NCI-H128 (cell line): ENCODE results near the gene SMCO3.

Experiments
- DNase-seq: peaks from one replicate; lab custom pipeline; 2025; ENCODE audit not compliant: unreplicated experiment; lab: John Stamatoyannopoulos, UW

The SMCO3 gene

DNA sequence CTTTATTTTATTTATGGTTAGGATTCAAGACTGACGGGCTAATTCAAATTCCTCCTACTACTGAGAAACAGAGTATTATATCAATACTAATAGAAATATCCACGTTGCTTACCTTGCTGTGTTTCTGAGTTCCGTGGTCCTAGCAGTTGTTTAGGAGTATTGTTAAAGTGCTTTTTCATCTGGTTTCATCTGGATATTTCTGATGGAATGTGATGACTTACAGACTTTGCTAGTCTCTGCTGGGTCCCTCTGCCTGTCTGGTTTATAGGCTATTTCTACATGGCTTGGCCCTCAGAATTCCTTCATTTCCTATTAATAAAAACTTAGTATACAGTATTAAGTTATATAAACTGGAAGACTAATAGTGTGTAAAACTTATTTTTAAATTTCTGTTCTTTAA is at the start of gene SMCO3:
TSS of gene SMCO3 (minus strand) at position 169 of the 400 bp plus-strand sequence. CDS start 7,502 bp downstream, outside the sequence.
- DNase-seq = no peak

DNA sequence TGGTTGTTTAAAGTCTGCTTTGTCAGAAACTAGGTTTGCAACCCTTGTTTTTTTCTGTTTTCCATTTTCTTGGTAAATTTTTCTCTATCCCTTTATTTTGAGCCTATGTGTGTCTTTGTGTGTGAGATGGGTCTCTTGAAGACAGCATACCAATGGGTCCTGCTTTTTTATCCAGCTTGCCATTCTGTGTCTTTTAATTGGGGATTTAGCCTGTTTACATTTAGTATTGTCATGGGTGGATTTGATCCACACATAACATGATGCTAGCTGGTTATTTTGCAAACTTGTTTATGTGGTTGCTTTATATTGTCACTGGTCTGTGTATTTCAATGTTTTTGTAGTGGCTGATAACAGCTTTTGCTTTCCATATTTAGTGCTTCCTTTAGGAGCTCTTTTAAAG is 46.5 kb upstream of the SMCO3 start:
- DNase-seq = no peak

DNA sequence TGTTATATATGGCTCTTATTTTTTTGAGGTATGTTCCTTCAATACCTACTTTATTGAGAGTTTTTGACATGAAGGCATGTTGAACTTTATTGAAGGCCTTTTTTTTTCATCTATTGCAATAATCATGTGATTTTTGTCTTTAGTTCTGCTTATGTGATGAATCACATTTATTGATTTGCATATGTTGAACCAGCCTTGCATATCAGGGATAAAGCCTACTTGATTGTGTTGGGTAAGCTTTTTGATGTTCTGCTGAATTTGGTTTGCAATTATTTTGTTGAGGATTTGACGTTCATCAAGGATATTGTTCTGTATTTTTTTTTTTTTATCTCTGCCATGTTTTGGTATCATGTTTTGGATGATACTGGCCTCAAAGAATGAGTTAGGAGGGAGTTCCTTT is 44.5 kb upstream of the SMCO3 start:
- no peak for DNase-seq

DNA sequence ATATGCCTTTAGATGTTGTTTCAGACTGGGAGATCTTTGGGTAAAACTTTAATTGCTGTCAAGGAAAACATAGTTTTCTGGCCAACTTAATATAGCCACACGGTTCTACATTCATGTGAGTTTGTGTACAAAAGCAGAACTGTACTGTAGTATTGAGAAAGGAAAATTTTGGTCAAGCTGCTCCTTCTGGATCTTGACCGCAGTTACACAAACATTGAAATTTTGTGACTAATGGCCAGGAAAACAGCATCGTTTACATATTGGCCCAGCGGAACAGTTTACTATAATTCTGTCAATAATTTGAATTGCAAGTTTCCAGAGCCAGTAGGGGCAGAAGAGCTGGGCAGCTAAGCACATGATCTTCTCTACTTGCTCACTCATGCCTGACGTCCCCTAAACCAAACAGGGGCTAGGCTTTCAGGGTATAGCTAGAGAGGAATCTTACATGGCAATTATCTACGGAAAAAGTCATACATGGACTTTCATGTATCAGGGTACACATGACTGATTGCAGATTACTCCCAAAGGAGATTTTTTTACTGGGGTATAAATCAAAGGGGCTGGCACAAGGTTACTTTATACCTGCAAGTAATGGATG is 40.7 kb upstream of the SMCO3 start:
- DNase-seq = no peak

DNA sequence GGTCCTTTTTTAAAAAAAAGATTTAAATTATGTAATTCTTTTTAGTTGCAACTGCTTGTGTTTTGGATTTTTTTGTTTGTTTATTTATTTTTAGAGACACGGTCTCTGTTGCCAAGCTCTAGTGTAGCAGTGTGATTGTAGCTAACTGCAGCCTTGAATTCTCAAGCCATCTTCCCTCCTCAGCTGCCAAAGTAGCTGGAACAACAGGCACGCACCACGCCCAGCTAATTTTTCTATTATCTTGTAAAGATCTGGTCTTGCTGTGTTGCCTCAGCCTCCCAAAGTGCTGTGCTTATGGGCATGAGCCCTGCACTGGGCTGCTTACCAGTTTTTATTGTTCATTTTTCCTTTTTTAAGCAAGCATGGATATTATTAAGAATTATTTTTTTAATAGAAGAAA is 40.0 kb upstream of the SMCO3 start:
- no peak for DNase-seq

DNA sequence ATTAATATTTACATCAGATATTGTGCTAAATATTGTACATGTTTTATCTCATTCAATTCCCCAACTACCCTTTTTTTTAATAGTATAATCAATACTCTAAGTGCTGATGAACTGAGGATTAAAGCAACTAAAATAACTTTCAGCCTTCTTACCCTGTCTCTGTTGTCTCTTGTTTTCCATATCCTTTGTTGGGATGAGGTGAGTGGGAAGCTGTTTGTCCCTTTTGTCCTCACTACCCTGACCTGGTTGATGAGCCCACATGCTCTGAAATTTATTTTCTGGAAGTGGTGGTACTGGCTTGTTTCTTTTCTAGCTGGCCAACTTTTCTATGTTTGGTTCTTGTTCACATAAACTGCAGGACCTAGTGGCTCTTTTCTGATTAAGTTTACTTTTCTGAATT is 38.9 kb upstream of the SMCO3 start:
- DNase-seq = no peak

DNA sequence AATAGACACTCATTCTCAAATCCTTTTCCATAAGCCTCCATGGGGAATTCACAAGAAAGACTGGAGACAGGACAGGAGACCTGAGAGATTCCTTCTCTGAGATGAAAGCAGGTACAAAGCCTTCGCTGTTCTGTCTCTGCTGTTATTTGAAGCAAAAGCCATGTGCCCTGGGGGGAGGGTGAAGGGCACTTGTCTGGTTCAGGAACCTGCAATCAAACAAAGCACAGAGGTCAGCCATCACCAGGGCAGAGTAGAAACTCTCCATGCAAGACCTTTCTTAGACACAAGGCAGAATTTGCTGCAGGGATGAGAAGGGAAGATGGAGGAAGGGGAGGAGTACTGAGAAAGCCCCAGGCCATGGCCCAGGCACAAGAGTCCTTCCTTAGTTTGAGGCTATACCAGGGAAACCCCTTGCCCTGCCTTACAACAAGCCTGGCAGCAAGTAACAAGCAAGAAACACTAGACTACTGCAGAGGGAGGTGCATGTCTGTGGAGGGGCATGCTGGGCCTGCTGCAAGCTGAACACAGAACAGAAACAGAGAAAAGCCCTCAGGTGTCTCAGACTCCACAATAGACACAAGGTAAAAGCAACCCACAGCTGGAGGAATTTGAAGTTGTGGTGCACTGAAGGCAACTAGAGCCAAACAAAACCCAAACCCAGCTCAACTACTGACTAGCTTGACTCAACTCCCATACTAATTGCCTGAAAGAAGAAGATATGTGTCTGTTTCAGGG is 37.1 kb upstream of the SMCO3 start:
- no peak for DNase-seq

DNA sequence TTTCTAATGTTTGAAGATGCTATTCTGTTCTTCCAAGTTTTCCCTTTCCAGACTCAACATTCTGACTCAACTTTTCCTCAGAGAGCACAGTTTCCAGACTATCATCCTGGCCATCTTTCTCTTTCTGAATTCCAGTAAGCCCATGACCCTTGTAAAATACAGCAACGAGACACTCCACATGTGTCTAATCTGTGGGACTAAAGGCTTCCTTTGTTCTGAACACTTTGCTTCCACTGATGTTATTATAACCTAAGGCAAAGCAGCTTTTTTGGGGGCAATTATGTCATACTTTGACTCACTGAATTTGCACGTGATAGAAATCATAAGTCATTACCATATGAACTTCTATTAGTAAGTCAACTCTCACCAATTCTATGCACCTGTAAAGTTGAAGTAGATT is 35.7 kb upstream of the SMCO3 start:
- DNase-seq = no peak

DNA sequence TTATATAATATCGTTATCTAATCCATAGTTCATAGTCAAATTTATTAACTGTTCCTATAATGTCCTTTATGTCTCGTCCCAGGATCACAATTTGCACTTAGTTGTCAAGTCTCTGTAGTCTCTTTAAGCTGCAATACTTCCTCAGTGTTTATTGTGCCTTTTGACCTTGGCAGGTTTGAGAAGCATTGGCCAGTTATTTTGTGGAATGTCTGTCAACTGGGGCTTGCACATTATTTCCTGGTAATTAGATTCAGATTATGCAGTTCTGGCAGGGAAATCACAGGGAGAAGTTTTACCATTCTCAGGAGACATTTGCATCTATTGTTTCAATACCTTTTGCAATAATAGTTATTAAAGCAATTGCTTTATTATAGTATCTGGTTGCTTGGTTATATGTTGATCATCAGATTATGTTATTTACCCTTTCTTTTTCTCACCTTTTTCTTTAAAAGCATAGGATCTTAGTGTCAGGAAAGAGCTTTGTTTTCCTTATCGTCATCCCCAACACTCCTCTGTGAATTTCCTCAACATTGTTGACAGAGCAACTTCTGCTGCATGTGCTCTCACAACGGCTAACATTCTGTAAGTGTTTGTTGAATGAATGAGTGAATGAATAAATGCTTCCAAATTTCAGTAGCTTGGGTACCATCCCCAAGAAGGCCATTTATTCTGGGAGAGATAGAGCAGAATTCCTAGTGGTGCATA is 33.0 kb upstream of the SMCO3 start:
- no peak for DNase-seq

DNA sequence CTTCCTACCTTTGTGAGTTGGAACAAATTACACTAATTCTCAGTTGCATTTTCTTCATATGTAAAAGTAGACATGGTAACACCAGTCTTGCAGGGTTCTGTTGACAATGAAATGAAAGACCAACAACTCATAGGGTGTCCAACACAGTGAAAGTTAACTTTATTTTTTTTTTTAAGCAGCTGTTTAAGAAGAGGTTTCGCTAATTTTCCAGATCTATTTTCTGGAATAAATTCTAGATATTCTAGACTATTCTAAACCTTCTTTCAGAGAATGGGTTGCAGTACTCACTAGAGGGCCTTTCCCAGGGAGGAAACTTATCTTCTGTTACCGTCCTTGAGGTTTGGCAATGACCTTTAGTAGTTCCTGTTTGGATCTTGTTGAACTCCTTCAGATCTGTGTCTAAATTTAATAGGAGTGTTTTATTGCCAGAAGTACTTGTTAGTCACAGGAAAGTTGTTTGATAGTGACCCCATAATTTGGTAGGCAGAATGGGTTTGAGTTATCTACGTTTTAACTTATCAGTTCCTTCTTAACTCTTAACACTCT is 32.1 kb upstream of the SMCO3 start:
- DNase-seq = no peak

DNA sequence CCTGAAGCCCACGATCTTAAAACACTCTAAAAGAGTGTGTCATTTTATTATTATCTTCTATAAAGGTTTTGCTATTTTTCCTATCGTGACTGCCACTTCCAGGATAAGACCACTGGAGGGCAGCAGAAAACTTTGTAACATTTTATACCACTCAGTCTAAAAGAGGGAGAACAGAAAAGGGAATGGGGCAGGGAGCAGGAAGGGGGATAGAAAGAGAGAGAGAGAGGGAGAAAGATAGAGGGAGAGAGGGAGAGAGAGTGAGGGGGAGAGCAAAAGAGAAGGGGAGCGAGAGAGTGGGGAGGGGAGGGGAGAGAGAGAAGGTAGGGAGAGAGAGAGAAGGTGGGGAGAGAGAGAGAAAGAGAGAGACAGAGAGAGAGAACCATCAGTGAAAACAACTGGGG is 31.4 kb upstream of the SMCO3 start:
- no peak for DNase-seq

DNA sequence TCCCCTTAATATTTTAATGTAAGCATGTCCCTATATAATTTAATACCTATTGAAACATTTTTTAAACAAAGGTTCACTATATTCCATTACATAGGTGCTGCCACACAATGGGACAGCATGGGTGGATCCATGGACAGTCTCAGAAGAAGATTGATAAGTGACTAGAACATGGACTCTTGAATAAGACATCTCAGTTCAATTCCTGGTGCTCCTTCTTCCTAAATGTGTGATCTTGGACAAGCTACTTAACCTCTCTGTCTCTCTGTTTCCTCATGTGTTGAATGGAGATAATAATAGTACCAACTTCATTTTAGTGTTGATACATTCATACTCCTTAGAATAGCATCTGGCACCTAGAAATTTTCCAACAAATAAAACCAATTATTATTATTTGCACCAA is 30.4 kb upstream of the SMCO3 start:
- DNase-seq = no peak

DNA sequence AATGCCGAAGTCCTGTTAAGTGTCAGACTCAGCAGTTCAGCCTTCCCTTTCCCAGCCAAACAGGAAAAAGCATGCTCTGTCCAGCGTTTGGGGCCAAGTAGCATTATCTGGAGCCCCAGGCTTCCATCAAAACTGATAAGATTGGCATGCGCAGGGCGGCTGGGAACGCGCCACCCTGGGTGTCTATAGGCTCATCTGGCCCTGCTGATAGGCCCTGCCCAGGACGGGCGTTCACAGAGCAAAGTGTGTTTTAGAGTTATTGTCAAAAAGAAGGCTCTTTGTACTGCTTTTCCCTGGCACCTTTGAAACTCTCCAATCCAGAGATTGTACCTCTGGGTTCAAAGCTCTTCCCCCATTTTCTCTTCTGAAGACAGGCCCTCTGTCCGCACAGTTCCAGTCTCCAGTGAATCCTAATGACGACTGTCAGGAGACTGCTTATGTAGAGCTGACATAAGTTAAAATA is 29.5 kb upstream of the SMCO3 start, which contains the start of gene ART4:
TSS of gene ART4 (minus strand) at position 102 of the 463 bp plus-strand sequence. CDS start 413 bp downstream, outside the sequence.
- no peak for DNase-seq

DNA sequence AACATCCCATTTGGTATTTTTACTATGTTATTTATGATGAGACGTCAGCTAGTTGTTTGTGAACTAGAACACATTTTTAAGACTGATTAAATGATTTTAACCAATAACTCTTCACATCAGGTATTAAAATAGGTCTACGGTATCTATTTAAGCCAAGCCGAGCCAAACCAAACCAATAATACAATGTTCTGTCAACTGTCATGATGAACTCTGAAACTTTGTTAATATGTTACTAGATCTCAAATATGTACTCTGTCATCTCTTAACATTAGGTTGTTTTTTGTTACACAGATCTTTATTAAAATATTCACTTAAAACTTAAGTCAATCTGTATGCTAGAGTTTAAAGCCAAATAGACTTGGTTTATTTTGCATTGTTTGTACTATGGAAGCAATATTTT is 28.3 kb upstream of the SMCO3 start:
- DNase-seq = no peak

DNA sequence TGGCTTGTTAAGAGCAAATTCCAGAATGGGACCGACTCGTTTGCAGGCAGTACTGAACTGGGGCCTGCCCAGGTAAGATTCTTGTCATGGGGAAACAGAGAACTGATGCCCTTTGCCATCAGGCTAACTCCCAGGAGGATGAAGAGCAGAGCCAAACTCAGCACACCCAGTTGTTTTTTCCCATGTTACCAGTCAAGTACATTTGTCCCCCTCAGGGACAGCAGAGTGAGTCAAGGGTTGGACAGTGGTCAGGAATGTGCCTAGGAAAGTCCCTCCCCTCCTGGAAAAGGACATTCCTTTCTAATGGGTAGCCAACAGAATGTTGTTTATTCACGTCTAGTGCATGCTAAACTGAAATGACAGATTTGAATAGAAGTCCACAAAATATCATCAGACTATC is 27.8 kb upstream of the SMCO3 start:
- DNase-seq = no peak

DNA sequence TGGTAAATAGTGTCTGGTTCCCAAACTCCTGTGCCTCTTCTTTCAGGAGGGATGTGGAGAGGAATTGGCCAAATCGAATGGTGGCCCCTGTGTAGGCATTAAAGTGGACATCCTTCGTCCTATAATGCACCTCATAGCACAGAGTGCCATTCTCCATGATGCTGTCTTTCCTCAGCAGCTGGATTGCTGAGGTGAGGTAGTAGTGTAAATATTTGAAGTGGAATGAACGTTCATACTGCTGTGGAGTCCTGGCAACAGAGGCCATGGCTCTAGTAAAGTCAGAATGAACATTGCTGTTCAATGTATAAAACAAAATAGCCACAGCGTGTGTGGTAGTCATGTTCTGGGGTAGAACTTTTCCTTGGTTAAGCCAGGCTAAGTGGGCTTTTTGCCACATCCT is 26.6 kb upstream of the SMCO3 start:
- no peak for DNase-seq

DNA sequence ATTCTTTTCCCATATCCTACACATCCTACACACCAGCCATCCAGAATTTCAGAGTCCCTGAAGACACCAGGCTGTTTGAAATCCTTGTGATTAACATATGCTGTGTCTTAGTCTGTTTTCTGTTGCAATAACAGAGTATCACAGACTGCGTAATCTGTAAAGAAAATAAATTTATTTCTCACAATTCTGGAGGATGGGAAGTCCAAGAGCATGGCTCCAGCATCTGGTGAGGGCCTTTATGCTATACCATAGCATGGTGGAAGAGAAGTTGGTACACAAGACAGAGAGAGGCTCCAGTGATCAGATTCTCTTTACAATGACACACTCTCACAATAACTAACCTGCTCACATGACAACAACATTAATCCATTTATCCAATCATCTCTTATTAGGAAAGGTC is 25.3 kb upstream of the SMCO3 start:
- no peak for DNase-seq

DNA sequence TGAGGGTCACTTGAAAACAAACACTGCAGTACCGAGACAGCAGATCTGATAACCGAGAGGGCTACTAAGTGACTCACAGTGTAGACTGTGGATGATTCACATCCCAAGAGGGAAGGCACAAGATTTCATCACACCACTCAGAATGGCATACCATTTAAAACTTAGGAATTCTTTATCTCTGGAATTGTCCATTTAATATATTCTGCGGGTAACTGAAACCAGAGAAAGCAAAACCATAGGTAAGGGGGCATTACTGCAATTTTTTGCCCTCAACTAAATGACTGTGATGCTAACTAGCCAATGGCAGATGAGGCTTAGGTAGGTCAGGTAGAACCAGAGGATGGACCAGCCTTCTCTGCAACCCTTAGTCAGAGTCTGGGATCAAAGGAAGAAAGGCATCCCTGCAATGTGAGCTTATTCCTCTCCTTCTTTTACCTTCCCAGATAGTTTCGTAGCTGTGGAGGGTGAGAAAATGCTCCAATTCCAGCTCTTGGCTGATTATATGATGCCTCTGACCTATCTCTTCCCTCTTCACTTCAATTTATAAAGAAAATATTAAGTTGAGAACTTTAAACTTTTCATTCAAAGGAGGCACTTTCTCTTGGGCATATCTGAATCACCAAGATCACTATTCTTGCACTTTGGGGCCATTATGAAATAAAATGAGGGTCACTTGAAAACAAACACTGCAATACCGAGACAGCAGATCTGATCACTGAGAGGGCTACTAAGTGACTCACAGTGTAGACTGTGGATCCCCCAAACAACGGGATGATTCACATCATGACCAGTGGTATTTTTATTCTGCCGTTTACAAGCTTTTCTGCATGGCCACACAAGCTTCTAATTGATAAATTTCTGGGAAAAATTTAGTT is 22.6 kb upstream of the SMCO3 start:
- no peak for DNase-seq

DNA sequence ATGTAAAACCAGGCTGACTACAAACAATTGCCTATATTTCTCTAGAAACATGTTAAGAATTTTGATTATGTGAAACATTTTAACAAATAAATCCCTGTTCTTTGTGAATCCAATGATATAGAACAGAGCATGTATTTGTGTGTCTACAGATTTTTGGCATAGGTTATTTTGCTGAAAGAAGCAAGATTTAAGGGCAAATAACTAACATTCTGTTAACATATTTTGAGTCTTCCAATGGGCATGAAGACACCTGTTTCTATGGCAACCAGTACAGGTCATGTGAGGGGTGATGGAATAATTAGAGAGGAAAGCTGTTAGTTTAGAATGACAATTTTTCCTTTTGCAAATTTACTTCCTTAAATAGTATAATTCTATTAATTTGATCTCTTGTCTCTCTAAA is 20.5 kb upstream of the SMCO3 start:
- no peak for DNase-seq

DNA sequence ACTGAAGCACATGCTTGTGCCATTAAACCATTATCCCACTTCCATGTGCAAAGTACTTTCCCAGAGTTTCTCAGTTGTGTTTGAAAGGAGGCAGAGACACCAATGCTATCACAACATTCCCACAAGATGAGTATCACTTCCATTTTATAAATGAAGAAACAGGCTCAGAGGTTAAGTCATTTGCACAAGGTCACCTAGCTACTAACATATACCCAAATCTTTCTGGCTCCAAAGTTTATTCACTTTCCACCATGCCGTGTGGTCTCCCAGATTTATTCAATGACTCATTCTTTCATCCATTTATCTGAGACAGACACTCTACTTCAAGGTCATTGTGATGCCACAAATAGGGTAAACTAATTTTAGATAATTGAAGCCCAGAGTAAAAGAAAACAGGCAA is 20.0 kb upstream of the SMCO3 start:
- no peak for DNase-seq

DNA sequence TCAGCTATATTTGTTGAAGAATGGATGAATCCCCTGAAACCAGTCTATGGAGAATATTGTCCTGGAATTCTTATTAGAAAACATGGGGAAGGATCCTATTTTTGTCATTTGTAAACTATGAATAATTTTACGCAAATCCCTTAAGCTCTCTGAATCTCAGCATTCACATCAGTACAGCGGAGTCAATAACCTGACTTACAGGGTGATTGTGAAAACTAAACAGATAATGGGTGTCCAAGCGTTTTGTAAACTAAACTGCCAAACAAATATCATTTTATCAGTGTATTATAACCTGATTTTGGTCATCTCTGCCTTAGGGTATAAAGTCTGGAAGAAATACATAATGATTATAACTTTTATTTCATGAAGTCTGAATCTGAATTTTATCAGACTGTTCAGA is 19.4 kb upstream of the SMCO3 start:
- DNase-seq = no peak
